ENCODE measurements around the gene MLANA.

DNA sequence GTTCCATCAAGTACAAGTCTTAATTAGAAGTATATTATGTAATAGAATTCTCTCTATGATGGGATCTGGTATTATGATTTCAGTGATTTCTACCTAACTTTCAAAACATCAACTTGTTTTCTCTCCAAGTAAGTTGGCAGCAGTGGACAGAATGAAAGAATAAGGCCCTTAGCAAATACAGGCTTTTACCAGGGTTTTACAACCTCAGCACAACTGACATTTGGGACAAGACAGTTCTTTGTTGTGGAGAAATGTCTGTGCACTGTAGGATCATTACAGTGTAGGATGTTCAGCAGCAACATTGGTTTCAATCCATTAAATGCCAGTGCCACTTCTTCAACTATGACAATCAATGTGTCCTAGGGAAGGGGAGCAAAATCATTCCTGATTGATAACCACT lies 48.8 kb downstream of the MLANA start:
- TF ChIP-seq, protein P1, sequence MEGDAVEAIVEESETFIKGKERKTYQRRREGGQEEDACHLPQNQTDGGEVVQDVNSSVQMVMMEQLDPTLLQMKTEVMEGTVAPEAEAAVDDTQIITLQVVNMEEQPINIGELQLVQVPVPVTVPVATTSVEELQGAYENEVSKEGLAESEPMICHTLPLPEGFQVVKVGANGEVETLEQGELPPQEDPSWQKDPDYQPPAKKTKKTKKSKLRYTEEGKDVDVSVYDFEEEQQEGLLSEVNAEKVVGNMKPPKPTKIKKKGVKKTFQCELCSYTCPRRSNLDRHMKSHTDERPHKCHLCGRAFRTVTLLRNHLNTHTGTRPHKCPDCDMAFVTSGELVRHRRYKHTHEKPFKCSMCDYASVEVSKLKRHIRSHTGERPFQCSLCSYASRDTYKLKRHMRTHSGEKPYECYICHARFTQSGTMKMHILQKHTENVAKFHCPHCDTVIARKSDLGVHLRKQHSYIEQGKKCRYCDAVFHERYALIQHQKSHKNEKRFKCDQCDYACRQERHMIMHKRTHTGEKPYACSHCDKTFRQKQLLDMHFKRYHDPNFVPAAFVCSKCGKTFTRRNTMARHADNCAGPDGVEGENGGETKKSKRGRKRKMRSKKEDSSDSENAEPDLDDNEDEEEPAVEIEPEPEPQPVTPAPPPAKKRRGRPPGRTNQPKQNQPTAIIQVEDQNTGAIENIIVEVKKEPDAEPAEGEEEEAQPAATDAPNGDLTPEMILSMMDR (IDR thresholded peaks at IDR 0.05): no peak
- no peak for TF ChIP-seq POLR2A (IDR thresholded peaks at IDR 0.05)

Data from body of pancreas (tissue), 4 donors.